Endothelial cell of umbilical vein (primary cell): ENCODE measurements around the gene GPANK1.

Experiments used
- EZH2 ChIP-seq: IDR thresholded peaks from 2 replicates; pipeline ENCODE4 v1.6.1; 2012; ENCODE audit warnings: borderline replicate concordance, low read depth, mild to moderate bottlenecking, moderate library complexity, low read length, inconsistent platforms; ENCODE audit not compliant: severe bottlenecking
- FOS ChIP-seq: IDR thresholded peaks from 2 replicates; pipeline ENCODE4 v1.6.1; 2011; ENCODE audit warnings: mild to moderate bottlenecking, low read length, moderate library complexity, borderline replicate concordance; ENCODE audit not compliant: insufficient read depth
- JUN ChIP-seq: IDR thresholded peaks from 2 replicates; pipeline ENCODE4 v1.6.1; 2011; ENCODE audit warnings: borderline replicate concordance, low read depth; ENCODE audit not compliant: insufficient read length, insufficient read depth
- MYC ChIP-seq: IDR thresholded peaks from one replicate; pipeline ENCODE4 v1.6.1; 2011; ENCODE audit warnings: mild to moderate bottlenecking, low read depth, low read length
- POLR2A ChIP-seq: IDR thresholded peaks from 2 replicates; pipeline ENCODE4 v1.6.1; 2012; ENCODE audit warnings: low read depth, mild to moderate bottlenecking, control low read depth, low read length
- POLR2AphosphoS5 ChIP-seq: IDR thresholded peaks from 2 replicates; pipeline ENCODE4 v1.6.1; 2012; ENCODE audit warnings: low read depth, mild to moderate bottlenecking, control low read depth, low read length, moderate library complexity; ENCODE audit not compliant: insufficient read depth
- TF ChIP-seq, protein P1 (sequence below), 2 donors: IDR thresholded peaks; 1 replicate in 1 of 2; 2 replicates in 1 of 2; pipeline ENCODE4 v1.5.1; 2011; ENCODE audit warnings: low read length in 2 of 2, mild to moderate bottlenecking in 2 of 2, moderate library complexity in 2 of 2, control low read depth in 1 of 2, inconsistent platforms in 1 of 2, low read depth in 1 of 2; ENCODE audit not compliant: insufficient read depth in 1 of 2; ENCODE audit errors: extremely low read depth in 1 of 2
- TF ChIP-seq, protein P2 (sequence below): IDR thresholded peaks from 2 replicates; pipeline ENCODE4 v1.6.1; 2011; ENCODE audit not compliant: insufficient read depth, insufficient read length

DNA sequence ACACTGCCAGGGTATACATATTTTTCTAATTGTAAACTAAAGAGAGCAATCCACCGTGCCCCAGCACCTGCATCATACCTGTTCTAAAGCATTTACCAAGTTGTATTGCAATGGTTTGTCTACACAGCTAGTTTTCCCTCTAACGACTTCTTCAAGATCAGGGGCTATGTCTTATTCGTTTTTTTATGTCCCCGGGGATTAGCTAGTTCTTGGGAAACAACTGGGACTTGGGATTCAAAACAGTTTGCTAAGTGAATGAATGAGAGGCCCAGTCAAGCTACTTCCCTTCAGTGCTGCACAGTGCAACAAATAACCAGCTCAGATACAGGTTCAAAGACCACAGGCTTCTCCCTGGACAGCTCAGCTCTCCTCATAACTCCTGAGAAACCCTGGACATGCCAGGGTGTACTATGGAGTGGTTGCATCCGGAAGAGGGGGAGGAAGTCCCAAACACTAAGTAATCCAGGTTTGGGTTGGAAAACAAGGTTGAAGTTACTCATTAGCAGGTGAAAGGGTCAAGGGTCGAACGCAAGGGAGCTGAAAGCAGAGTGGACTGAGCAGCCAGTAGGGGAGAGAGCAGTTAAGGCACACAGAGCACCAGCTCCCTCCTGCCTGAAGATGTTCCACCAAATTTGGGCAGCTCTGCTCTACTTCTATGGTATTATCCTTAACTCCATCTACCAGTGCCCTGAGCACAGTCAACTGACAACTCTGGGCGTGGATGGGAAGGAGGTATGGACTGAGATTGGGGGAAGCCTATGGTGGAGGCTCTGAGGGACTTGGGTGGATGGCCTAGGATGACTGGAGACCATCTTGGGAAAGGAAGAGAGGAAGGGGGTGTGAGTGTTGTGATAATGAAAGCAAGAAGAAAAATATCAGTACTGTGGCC lies 9.2 kb downstream of the GPANK1 start, which contains the start of gene APOM:
- no peak for TF ChIP-seq EZH2
- TF ChIP-seq, protein P1, sequence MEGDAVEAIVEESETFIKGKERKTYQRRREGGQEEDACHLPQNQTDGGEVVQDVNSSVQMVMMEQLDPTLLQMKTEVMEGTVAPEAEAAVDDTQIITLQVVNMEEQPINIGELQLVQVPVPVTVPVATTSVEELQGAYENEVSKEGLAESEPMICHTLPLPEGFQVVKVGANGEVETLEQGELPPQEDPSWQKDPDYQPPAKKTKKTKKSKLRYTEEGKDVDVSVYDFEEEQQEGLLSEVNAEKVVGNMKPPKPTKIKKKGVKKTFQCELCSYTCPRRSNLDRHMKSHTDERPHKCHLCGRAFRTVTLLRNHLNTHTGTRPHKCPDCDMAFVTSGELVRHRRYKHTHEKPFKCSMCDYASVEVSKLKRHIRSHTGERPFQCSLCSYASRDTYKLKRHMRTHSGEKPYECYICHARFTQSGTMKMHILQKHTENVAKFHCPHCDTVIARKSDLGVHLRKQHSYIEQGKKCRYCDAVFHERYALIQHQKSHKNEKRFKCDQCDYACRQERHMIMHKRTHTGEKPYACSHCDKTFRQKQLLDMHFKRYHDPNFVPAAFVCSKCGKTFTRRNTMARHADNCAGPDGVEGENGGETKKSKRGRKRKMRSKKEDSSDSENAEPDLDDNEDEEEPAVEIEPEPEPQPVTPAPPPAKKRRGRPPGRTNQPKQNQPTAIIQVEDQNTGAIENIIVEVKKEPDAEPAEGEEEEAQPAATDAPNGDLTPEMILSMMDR (IDR thresholded peaks at IDR 0.05; ENCODE audit: extremely low read depth in 1 of 2, insufficient read depth in 1 of 2, low read depth in 1 of 2, low read length in 2 of 2) = no peak
- no peak for TF ChIP-seq POLR2AphosphoS5
- no peak for TF ChIP-seq POLR2A
- TF ChIP-seq, protein P2, sequence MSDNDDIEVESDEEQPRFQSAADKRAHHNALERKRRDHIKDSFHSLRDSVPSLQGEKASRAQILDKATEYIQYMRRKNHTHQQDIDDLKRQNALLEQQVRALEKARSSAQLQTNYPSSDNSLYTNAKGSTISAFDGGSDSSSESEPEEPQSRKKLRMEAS = no peak
- no peak for TF ChIP-seq FOS
- TF ChIP-seq JUN = no peak
- no peak for TF ChIP-seq MYC
